Uterus (tissue), 2 donors: ENCODE measurements around the gene CBFA2T3.

Source experiments
- POLR2A ChIP-seq, 2 donors: fragments of 450-650 bp; IDR thresholded peaks; one replicate each; pipeline ENCODE4 v1.6.1; 2016; ENCODE audit warnings: antibody characterized with exemption in 2 of 2, mild to moderate bottlenecking in 1 of 2, moderate library complexity in 1 of 2
- TF ChIP-seq, protein P1 (sequence below), 4 experiments: fragments of 200-600 bp in 2 of 4; fragments of 450-650 bp in 2 of 4; sonication (generic) in 2 of 4; IDR thresholded peaks; one replicate each; pipeline ENCODE4 v1.5.1; 2016 to 2019; ENCODE audit warnings: antibody characterized with exemption in 4 of 4, mild to moderate bottlenecking in 2 of 4, moderate library complexity in 1 of 4

DNA sequence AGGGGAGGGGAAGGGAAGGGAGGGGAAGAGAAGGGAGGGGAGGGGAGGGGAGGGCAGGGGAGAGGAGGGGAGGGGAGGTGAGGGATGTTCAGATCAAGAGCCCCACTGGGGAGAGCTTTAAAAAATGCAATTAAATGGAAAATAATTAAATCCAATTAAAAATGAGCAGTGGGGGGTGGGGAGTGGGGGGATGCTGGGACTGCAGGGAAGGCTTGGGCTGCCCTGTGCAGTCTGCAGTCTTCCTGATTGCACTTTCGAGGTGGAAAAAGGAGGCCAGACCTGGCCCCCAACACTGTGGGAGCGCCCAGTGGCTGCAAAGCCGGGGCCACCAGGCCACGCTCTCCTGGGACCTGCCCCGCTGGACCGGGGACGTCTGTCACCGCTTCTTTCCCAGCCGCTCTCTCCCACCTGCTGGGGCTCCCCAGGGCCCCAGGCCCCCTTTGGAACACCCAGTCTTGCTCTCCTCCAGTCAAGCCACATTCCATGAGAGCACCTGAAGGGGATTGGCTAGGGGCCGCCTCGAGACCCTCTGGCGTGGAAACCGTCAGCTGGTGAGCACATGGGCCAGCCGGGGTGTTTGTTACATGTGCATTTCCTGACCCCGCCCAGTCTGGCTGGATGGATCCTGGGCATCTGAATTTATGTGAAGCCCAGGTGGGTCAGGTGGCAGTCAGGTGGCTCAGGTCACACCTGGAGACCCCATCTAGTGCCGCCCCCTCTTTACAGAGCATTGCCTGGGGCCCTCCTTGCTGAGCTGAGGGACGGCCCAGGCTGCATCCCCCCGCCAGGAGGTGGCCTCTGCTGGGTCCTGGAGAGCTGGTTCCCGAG, 37.6 kb upstream of the CBFA2T3 start:
- TF ChIP-seq, protein P1, sequence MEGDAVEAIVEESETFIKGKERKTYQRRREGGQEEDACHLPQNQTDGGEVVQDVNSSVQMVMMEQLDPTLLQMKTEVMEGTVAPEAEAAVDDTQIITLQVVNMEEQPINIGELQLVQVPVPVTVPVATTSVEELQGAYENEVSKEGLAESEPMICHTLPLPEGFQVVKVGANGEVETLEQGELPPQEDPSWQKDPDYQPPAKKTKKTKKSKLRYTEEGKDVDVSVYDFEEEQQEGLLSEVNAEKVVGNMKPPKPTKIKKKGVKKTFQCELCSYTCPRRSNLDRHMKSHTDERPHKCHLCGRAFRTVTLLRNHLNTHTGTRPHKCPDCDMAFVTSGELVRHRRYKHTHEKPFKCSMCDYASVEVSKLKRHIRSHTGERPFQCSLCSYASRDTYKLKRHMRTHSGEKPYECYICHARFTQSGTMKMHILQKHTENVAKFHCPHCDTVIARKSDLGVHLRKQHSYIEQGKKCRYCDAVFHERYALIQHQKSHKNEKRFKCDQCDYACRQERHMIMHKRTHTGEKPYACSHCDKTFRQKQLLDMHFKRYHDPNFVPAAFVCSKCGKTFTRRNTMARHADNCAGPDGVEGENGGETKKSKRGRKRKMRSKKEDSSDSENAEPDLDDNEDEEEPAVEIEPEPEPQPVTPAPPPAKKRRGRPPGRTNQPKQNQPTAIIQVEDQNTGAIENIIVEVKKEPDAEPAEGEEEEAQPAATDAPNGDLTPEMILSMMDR (IDR thresholded peaks at IDR 0.05), result no peak
- TF ChIP-seq POLR2A (IDR thresholded peaks at IDR 0.05), result no peak
